Stomach (tissue), 4 donors: Measurements from ENCODE around the gene ANKRD22.

Experiments
- POLR2A ChIP-seq, 4 donors: fragments of 450-650 bp; IDR thresholded peaks; one replicate each; pipeline ENCODE4 v1.6.1; 2016; ENCODE audit warnings: antibody characterized with exemption in 4 of 4, control low read depth in 2 of 4, mild to moderate bottlenecking in 1 of 4, moderate library complexity in 1 of 4
- TF ChIP-seq, protein P1 (sequence below), 7 experiments: fragments of 450-650 bp in 4 of 7; fragments of 200-600 bp in 3 of 7; sonication (generic) in 3 of 7; IDR thresholded peaks; one replicate each; pipeline ENCODE4 v1.5.1; 2016 to 2019; ENCODE audit warnings: antibody characterized with exemption in 7 of 7, control low read depth in 2 of 7, mild to moderate bottlenecking in 1 of 7

DNA sequence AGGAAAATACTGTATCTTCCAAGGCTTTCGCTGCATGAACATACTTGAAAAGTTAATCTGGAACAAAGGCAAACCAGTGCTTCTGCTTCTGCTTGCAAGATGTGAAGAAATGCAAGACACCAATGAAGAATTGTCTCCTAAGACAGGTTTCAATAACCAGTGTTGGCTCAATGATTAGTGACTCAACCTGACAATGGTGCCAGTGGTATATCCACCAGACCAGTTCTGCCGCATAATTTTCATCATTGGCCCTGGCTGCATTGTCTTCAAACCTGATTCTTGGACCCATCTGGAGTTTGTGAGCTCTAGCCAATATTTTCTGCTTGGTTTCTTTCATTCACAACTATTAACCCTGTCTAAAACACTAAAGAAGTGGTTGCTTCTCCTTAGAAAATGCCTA lies 14.8 kb upstream of the ANKRD22 start:
- TF ChIP-seq, protein P1, sequence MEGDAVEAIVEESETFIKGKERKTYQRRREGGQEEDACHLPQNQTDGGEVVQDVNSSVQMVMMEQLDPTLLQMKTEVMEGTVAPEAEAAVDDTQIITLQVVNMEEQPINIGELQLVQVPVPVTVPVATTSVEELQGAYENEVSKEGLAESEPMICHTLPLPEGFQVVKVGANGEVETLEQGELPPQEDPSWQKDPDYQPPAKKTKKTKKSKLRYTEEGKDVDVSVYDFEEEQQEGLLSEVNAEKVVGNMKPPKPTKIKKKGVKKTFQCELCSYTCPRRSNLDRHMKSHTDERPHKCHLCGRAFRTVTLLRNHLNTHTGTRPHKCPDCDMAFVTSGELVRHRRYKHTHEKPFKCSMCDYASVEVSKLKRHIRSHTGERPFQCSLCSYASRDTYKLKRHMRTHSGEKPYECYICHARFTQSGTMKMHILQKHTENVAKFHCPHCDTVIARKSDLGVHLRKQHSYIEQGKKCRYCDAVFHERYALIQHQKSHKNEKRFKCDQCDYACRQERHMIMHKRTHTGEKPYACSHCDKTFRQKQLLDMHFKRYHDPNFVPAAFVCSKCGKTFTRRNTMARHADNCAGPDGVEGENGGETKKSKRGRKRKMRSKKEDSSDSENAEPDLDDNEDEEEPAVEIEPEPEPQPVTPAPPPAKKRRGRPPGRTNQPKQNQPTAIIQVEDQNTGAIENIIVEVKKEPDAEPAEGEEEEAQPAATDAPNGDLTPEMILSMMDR (IDR thresholded peaks at IDR 0.05) = no peak
- TF ChIP-seq POLR2A (IDR thresholded peaks at IDR 0.05) = no peak
